A172 (cell line): ENCODE data around the gene AFF1. TPM values are rescaled to one million over a fixed set of nuclear protein-coding genes. Genes with fewer than 3 reads are reported as not detected.
"Not testable (repeated sequence)": the region's sequence is repeated elsewhere in the genome, so short reads cannot be mapped to it uniquely, and the experiment has no call there.

ENCODE experiments used
- DNase-seq: peaks from one replicate; pipeline ENCODE4 v3.0.0-alpha.2; 2015; ENCODE audit warnings: low spot score
- total RNA-seq: library from RNA; depleted of rRNA; stranded (reverse); fragments of >200 nt; shearing (Covaris generic); gene quantifications from 2 replicates; pipeline ENCODE4 v1.2.3, GENCODE V29; 2014

AFF1 gene
- total RNA-seq, 1 experiment from 2014 or later = 5.8 TPM

- no peak for DNase-seq
Measured at GRCh38 chr4:87116231-87116630, 181.4 kb downstream of the AFF1 start.

GRCh38 chr4:87117051-87117731, 182.4 kb downstream of the AFF1 start:
- no peak for DNase-seq

- DNase-seq = no peak
Measured at GRCh38 chr4:87117732-87118075, 182.9 kb downstream of the AFF1 start.

- DNase-seq = no peak
Measured at GRCh38 chr4:87118421-87118820, 183.6 kb downstream of the AFF1 start.

GRCh38 chr4:87118826-87119225, 184.0 kb downstream of the AFF1 start:
- DNase-seq = peak; percentile 84

- DNase-seq = no peak
Measured at GRCh38 chr4:87120010-87120409, 185.2 kb downstream of the AFF1 start.

GRCh38 chr4:87120411-87121162, 185.8 kb downstream of the AFF1 start:
- no peak for DNase-seq

- no peak for DNase-seq
Measured at GRCh38 chr4:87121341-87122065, 186.7 kb downstream of the AFF1 start.

GRCh38 chr4:87122252-87122651, 187.4 kb downstream of the AFF1 start:
- no peak for DNase-seq

GRCh38 chr4:87126056-87126455, 191.2 kb downstream of the AFF1 start:
- DNase-seq = no peak

GRCh38 chr4:87128006-87128705, 193.3 kb downstream of the AFF1 start:
- DNase-seq = no peak

GRCh38 chr4:87129681-87130080, 194.9 kb downstream of the AFF1 start:
- no peak for DNase-seq

- no peak for DNase-seq
Measured at GRCh38 chr4:87130985-87131703, 196.3 kb downstream of the AFF1 start.

- DNase-seq = no peak
Measured at GRCh38 chr4:87132035-87132434, 197.2 kb downstream of the AFF1 start.

- no peak for DNase-seq
Measured at GRCh38 chr4:87133183-87133582, 198.4 kb downstream of the AFF1 start.

- no peak for DNase-seq
Measured at GRCh38 chr4:87134122-87134521, 199.3 kb downstream of the AFF1 start.

- DNase-seq = no peak
Measured at GRCh38 chr4:87141428-87141827, 206.6 kb downstream of the AFF1 start.

- no peak for DNase-seq
Measured at GRCh38 chr4:87144356-87144755, 209.5 kb downstream of the AFF1 start.

- not testable (repeated sequence) for DNase-seq
Measured at GRCh38 chr4:87145934-87146333, 211.1 kb downstream of the AFF1 start.

GRCh38 chr4:87147116-87147515, 212.3 kb downstream of the AFF1 start:
- no peak for DNase-seq

GRCh38 chr4:87150498-87151261, 215.9 kb downstream of the AFF1 start:
- DNase-seq = peak; percentile 67
